AG08396 (cell line): ENCODE data around the gene COG8.
"Not testable (repeated sequence)": the region's sequence is repeated elsewhere in the genome, so short reads cannot be mapped to it uniquely, and the experiment has no call there.

Experiments
- DNase-seq: peaks from one replicate; pipeline ENCODE4 v3.0.0; 2012; ENCODE audit warnings: low spot score, mixed read lengths

Gene COG8

DNA sequence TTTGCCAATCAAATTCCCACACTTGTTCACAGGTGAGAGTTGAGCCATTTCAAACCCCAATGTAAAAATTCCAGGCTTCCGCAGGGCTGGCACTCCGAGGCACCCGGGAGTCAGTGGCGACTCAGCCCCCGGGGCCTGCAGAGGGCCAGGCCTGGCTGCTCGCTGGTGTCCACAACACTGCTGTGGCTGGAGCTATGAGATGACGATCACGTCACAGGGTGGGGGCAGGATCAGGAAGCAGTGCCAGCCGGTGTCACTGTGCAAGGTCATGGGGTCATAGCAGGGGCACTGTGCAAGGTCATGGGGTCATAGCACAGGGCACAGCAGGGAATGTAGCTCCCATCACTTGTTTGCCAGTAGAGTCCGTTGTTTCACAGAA lies 20.5 kb downstream of the COG8 start:
- DNase-seq = no peak

DNA sequence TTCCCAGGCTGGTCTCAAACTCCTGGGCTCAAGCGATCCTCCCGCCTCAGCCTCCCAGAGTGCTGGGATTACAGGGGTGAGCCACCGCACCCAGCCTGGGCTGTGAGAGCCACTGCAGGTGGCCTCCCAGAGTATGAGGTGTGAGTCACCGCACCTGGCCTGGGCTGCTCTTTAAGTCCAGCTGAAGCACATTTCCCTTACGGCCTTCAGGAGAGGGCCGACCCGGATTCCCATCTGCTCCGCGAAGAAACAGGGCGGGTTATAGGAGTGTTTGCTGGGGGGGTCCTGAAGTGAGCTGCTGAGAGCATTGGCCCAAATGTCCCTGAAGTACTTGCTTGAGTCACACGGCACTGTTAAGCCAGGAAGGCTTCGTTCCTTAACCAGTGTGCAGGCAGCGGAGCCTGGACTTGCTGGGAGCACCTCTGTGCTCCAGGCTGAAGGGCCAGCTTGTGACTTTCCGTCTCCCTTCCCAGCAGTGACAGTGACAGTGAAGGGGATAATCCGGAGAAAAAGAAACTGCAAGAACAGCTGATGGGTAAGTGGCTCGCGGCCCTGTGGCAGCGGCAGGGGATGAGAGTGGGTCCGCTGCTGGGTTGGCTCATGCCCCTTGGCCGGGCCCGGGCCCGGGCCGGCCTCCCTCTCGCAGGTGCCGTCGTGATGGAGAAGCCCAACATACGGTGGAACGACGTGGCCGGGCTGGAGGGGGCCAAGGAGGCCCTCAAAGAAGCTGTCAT lies 21.0 kb downstream of the COG8 start:
- no peak for DNase-seq

DNA sequence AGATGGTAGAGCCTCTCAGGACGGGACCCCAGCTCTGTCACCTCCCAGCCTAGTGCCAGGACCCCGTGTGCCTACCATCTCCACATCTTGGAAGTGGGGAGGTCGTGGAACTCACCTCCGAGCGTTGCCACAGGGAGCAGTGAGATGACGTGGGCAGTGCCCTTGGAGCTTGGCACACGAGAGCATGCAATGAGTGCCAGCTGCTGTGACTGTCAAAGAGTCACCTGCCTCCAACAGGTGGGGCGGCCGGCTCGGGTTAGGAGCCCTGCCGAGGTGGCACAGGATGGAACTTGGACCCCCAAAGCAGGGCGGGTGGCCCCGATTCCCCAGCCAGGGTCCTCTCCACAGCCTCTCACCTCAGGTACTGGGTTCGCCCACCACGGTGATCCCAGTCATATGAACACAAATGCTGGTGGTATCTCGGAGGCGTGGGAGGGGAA lies 22.7 kb downstream of the COG8 start:
- no peak for DNase-seq

DNA sequence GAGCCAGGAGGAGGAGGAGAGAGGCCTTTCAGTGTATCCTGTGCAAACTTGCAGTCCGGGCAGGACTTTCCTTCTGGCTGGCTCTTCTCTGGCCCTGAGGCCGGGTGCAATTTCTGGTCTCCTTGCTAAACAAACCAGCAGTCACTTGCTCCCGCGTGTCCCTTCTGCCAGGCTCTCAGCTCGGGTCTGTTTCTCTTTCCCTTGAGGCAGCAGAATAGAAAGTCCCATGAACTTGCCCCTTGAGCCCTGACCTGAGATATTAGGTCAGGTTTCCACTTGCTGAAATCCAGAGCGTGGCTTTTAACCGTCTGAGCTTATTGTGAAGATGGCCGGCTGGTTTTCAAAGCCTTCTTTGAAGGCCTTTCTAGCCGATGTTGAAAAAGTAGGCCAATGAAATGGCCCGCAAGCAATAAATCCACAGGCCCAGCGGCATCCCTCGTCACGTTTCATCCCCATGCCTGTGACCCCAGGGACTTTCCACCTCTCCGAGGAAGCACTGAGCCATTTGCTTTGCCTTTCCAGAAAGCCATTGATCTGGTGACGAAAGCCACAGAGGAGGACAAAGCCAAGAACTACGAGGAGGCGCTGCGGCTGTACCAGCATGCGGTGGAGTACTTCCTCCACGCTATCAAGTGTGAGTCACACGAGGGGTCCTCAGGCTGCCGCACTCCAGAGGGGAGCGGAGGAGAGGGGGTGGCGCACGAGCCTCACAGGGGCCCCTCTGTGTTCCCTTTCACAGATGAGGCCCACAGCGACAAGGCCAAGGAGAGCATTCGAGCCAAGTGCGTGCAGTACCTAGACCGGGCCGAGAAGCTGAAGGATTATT lies 23.7 kb downstream of the COG8 start:
- no peak for DNase-seq

DNA sequence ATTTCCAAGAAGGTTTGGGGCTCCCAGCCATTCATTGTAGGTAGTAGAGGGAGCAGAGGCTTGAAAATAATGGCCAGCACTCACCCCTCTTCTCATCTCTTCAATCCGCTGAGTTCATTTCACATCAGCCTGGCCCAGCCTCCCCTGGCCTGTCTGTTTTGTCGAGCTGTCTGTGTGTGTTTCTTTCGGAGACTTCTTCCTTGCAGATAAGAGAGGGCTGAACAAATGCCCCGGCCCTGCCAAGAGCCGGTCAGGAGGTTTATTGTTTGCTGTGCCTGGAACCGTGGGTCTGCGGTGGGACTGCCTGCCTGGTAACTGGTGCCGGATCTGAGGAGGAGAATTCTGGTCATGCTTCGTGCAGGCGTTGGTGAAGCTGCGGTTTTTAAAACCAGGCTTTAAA lies 24.8 kb downstream of the COG8 start:
- DNase-seq = no peak

DNA sequence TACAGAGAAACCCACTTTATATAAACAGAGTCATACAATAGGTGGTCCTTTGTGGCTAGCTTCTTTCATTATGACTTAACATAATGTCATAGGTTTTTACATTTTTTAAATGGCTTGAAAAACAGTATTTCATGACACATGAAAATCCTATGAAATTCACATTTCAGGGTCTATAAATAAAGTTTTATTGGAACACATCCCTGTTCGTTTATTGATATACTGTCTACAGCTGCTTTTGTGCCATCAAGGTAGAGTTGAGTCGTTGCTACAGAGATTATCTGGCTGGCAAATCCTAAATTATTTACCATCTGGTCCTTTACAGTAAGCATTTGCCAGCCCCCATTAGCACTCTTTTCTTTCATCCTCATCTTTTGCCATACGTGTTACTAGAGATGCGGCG lies 25.9 kb downstream of the COG8 start:
- no peak for DNase-seq

DNA sequence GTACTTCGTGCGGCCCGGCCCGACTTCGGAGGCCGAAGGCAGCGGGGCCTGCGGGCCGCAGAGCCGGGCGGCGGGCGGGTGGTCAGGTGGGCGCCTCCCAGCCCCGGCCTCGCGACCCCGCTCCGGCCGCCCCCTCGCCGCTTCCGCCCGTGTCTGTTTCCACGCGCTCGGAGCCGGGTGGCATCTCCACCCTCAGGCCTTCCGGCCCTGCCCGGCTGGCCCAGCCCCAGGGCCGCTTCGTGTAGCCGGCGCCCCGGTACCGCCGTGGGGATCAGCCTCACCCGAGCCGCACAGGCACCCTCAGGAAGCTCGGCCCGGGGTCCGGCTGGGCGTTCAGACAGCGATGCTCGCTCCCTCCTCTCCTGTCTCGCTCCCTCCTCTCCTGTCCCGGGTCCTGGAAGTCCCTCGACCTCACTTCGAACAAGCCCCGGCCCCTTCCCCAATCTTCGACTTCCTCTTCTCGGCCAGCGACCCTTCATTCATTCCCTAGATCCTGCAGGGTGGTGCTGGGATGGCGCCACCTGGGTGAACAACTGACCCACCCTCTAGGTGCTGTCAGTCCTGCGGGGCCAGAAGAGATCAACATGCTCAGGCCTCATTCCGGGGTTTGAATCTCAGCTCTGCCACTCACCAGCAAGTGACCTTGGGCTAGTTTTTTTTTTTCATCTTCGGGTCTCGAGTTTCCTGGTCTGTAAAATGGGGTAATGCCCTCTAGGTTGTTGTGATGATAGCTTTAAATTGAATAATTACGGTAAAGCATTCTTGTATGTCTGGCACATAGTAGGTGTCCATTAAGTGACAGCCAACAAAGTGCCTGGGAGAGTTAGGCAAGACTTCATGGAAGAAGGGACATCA lies 27.6 kb downstream of the COG8 start:
- peak; percentile 57 for DNase-seq

DNA sequence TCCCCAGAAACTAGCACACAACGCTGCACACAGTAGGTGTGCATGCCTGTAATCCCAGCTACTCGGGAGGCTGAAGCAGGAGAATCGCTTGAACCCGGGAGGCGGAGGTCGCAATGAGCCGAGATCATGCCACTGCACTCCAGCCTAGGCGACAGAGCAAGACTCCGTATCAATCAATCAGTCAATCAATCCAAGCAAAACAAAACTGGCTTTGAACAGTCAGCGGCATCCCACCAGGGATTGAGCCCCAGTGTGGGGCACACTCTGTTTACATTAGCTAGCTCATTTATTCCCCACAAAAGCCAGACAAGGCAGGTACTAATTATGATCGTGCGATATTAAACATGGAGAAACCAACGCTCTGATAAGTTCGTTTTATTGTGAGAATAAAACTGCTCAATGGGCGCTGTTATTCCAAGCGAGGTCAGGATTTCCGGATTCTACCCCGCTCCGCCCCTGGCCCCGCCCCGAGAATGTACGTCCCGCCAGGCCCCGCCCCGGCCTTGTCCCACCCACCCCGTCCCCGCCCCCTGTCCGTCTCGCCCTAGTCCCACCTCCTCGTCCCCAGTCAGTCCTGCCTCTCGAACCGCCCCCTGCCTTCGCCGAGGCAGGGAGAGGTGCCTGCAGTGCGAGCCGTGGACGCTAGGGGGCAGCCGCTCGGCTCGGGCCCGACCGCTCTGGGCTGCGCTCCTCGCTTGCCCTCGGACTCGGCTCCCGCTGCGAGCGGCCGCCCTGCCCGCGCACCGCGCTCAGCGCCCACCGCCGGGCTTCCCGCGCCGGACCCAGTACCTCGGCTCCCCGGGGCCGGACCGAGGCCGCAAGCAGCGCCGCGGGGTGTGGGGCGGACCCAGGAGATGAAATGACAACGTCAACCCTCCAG lies 28.5 kb downstream of the COG8 start, which contains the start of gene VPS4A:
TSS of gene VPS4A (plus strand) at position 698 of the 880 bp plus-strand sequence. CDS start at position 860, 162 bp downstream.
- peak; percentile 99 for DNase-seq

DNA sequence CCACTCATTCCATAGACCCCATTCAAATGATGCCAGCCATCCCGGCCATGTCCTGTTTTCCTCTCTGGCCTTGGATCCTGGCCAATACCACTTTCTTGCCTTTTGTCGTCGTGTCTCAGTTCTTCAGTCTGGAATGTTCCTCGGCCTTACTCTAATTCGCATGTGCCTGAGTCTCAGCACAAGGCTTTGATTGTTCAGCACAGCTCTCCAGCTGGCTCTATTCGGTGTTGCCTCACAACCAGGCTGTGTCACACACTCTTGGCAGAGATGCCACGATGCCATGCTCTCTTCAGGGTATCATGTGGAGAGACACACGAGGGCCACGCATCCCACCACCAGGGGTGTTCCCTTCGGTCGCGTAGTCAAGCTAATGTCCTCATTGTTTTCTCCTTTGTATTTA lies 30.0 kb downstream of the COG8 start:
- DNase-seq = no peak

DNA sequence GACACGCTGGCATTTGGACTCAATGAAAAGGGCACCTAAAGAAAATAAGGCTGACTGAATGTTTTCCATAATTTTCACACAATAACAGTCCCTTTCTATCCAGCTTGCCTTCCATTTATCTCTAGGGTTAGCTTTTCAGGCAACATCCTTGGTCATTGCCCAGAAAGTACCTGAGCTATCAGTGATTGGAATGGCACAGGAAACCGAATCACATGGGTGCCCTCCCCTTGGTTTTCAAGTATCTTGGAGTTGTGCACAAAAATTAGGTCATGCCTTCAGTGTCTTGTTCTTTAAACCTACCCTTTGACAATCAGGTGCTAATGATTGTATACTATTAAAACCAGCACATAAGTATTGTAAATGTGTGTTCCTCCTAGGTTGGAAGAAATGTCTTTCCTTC lies 31.5 kb downstream of the COG8 start:
- no peak for DNase-seq

DNA sequence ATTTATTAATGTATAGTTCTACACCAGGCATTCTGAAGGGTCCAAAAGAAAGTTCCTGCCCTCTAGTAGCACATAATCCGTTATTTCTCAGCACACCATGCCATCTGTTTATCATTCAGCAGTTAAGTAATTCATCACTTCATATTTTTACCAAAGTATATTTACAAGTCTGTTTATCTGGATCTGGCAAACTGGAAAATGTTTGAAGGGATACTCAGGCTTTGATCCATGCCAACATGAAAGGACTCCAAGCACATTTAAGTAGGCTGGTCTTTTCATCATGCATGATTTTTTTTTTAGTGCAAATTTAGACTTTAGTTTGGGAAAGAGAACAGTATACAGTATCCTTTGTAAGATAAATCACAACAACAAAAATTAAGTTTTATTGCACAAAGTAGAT lies 32.3 kb downstream of the COG8 start:
- DNase-seq = no peak

DNA sequence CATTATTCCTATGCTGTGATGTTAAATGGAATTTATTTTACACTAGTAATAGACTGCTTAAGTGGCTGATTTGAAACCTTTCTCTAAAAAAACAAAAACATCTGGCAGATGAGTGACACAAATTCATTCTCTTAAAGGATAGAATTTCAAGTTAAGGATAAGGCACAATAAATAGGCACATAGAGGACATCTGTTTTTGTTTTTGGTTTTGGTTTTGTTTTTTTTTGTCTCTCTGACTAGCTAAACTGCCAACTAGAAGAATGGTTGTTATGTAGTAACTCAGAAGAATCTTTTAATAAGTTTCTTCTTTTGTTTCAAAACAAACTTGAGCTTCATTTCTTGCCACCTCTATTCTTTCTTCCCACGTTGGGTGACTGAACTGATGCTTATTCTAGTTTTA lies 33.3 kb downstream of the COG8 start:
- no peak for DNase-seq

DNA sequence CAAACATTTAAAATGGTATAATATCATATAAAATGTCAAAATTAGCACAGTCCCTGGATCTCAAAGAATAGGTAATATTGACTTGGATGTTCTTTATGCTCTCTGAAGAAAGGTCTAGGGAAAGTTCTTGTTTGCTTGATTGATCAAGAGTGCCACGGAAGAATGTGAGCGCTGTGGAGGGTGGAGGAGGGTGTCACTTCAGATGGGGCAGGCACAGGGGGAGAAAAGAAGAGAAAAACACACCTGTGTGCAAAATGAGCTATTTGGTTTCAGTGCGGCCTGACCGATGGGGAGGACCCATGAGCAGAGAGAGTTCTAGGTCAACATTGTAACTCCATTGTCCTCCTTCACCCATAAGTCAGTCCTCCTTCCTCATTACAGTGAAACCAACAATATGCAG lies 37.1 kb downstream of the COG8 start:
- no peak for DNase-seq

DNA sequence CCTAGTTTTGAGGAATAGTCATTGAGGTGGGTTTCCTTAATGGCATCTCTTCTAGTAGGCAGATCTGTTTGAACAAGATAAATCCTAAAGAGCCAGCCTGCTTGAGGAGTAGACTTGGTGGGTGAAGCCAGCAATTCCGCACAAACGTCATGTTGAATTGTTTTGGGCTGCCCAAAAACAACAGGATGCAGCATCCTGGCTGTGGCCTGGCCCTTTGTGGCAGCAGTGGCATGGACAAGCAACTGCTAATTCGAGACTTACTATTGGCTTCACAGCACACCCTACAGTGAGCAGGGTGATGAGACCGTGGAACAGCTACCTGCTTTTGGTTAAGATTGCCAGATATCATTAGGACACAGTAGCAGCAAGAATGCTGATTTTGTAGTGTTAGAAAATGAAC lies 37.5 kb downstream of the COG8 start:
- DNase-seq = no peak

DNA sequence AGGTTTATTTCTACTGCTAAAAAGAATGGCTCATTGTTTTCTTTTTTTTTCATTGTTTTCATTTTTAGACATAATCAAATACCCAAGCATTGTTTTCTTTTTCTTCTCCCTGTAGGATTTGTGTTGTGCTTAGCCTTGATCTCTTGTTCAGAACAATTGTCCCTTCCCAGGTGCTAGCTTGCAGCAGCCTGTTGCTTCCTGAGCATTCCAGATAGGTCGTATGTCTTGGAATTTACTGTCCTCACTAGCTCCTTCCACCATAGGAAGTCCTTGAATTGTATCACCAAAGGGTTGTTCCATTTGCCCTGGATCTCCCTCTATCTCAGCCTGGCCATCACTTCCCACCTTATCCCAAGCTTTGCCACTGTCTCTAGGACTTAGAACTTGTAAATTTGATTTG lies 38.2 kb downstream of the COG8 start:
- DNase-seq = no peak

DNA sequence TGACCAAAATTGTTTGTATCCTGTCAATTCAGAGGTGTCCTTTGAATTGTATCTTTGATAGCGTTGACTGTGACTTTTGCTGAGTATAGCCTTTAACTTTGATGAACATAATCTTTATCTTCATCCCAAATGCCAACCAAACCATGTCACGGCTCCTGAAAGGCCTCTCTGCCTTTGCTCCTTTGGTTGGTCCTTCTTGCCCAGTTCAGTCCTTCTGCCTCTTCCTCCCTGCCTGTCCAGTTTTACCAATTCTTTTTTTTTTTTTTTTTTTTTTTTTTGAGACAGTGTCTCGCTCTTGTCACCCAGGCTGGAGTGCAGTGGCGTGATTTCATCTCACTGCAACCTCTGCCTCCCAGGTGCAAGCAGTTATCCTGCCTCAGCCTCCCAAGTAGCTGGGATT lies 41.1 kb downstream of the COG8 start:
- no peak for DNase-seq

DNA sequence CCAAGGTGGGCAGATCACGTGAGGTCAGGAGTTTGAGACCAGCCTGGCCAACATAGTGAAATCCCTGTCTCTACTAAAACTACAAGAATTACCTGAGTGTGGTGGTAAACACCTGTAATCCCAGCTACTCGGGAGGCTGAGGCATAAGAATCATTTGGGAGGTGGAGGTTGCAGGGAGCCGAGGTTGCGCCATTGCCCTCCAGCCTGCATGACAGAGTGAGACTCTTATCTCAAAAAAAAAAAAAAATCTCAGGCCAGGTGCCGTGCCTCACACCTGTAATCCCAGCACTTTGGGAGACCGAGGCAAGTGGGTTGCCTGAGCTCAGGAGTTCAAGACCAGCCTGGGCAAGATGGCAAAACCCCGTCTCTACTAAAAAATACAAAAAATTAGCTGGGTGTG lies 42.6 kb downstream of the COG8 start:
- not testable (repeated sequence) for DNase-seq

DNA sequence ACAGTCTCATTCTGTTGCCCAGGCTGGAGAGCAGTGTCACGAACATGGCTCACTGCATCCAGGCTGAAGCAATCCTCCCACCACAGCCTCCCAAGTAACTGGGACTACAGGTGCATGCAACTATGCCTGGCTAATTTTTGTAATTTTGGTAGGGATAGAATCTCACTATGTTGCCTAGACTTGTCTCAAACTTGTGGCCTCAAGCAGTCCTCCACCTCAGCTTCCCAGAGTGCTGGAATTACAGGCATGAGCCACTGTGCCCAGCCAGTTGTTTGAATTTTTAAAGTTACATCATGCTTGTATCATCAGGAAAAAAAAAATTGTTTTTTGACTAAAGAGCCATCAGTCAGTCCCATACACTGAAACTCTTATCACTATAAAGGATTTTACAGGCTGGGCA lies 45.3 kb downstream of the COG8 start:
- no peak for DNase-seq

DNA sequence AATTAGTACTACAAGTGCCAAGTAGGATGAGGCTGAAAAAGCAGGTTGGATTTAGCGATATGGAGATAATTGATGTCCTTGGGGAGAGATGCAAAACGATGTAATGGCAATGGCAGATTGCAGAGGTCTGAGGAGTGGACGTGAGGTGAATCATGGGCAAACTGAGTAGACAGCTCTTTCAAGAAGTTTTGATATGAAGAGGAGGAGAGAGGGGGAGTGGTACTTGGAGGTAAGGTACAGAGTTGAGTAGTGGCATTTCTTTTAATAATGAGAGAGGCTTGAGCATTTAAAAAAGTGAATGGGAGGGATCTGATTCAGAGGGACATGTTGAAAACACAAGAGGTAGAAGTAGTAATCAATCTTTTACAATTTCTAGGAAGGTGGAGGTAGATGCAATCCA lies 46.0 kb downstream of the COG8 start:
- DNase-seq = no peak

DNA sequence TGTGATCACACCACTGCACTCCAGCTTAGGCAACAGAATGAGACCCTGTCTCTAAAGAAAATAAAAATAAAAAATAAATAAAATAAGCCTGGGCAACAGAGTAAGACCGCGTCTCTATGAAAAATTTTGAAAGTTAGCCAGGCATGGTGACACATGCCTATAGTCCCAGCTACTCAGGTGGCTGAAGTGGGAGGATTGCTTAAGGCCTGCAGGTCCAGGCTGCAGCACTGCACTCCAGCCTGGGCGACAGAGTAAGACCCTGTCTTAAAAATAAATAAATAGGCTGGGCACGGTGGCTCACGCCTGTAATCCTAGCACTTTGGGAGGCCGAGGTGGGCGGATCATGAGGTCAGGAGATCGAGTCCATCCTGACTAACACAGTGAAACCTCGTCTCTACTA lies 47.7 kb downstream of the COG8 start:
- not testable (repeated sequence) for DNase-seq

DNA sequence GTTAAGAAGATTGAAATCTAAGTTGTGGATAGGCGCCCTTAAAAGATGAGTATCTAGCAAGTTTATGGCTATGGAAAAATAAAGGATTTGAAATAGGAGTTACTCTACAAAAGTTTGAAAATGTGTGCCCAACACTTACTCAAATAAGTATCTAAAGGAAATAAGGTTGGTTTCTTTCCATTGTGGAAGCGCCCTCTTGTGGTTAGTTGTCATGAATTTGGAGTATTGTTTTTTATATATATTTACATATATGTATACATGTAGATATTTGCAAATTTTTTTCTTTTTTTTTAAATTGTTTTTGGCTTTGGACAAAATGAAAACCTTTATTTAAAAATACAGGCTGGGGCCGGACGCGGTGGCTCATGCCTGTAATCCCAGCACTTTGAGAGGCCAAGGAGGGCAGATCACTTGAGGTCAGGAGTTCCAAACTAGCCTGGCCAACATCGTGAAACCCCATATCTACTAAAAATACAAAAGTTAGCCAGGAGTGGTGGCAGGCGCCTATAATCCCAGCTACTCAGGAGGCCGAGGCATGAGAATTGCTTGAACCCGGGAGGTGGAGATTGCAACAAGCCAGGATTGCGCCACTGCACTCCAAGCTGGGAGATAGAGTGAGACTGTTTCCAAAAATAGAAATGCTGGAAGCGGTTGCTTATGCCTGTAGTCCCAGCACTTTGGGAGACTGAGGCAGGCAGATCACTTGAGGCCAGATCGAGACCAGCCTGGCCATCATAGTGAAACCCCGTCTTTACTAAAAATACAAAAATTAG lies 52.2 kb downstream of the COG8 start:
- DNase-seq = peak; percentile 22
